GM18517 (cell line): ENCODE measurements around the gene CACYBP.

Source experiments
- ATAC-seq: cut with Tn5 transposase; IDR thresholded peaks from one replicate; pipeline ENCODE4 v1.9.1; 2021; ENCODE audit warnings: mild to moderate bottlenecking, moderate library complexity; ENCODE audit not compliant: unreplicated experiment

The CACYBP gene

GRCh38 chr1:174971902-174972301, 27.8 kb upstream of the CACYBP start:
- ATAC-seq, result no peak

GRCh38 chr1:174974711-174975119, 25.0 kb upstream of the CACYBP start:
- no peak for ATAC-seq

- no peak for ATAC-seq
These were observed 24.0 kb upstream of the CACYBP start for GRCh38 chr1:174975764-174976163.

- ATAC-seq, result no peak
These were observed 23.2 kb upstream of the CACYBP start for GRCh38 chr1:174976436-174977108.

- no peak for ATAC-seq
These were observed 16.6 kb upstream of the CACYBP start for GRCh38 chr1:174982971-174983689.

GRCh38 chr1:174984952-174985351, 14.8 kb upstream of the CACYBP start:
- no peak for ATAC-seq

- ATAC-seq, result no peak
These were observed 11.2 kb upstream of the CACYBP start for GRCh38 chr1:174988539-174988938.

GRCh38 chr1:174988986-174989385, 10.8 kb upstream of the CACYBP start:
- no peak for ATAC-seq

GRCh38 chr1:174989536-174990220, 10.1 kb upstream of the CACYBP start:
- ATAC-seq, result no peak

- peak; percentile 45 for ATAC-seq
These were observed 9.3 kb upstream of the CACYBP start for GRCh38 chr1:174990382-174990999.

- ATAC-seq, result no peak
These were observed 8.3 kb upstream of the CACYBP start for GRCh38 chr1:174991473-174991872.

- ATAC-seq, result no peak
These were observed 4.6 kb upstream of the CACYBP start for GRCh38 chr1:174995121-174995520.

- no peak for ATAC-seq
These were observed 3.8 kb upstream of the CACYBP start for GRCh38 chr1:174995916-174996315.

- no peak for ATAC-seq
These were observed 3.3 kb upstream of the CACYBP start for GRCh38 chr1:174996476-174996875.

GRCh38 chr1:174997041-174997440, 2.7 kb upstream of the CACYBP start:
- no peak for ATAC-seq

GRCh38 chr1:174998569-174999215, 1.1 kb upstream of the CACYBP start:
- ATAC-seq, result peak; percentile 24

- peak; percentile 81 for ATAC-seq
These were observed 371 bp upstream of the CACYBP start for GRCh38 chr1:174999216-174999935.

GRCh38 chr1:175000697-175001187, 995 bp downstream of the CACYBP start:
- ATAC-seq, result no peak

- ATAC-seq, result no peak
These were observed 3.3 kb downstream of the CACYBP start for GRCh38 chr1:175002910-175003517.

- ATAC-seq, result no peak
These were observed 3.8 kb downstream of the CACYBP start for GRCh38 chr1:175003521-175003920.
